Stimulated activated CD4-positive, alpha-beta T cell treated with anti-CD3 and anti-CD28 coated beads, TNF-alpha, amount 100 ng/mL, for 4 hours (primary cell): ENCODE data around the gene MAP2.

Experiments
- DNase-seq, 3 experiments: peaks; one replicate each; pipeline ENCODE4 v3.0.0-alpha.2; 2020; ENCODE audit warnings: low read depth in 3 of 3

MAP2 gene

GRCh38 chr2:209529579-209529978, 105.7 kb downstream of the MAP2 start:
- no peak for DNase-seq

- no peak for DNase-seq
Observed at GRCh38 chr2:209532321-209532720, 108.5 kb downstream of the MAP2 start.

- no peak for DNase-seq
Observed at GRCh38 chr2:209533391-209533790, 109.5 kb downstream of the MAP2 start.

- DNase-seq = no peak
Observed at GRCh38 chr2:209534228-209534627, 110.4 kb downstream of the MAP2 start.

- no peak for DNase-seq
Observed at GRCh38 chr2:209536363-209536762, 112.5 kb downstream of the MAP2 start.

- DNase-seq = no peak
Observed at GRCh38 chr2:209547726-209548125, 123.9 kb downstream of the MAP2 start.

GRCh38 chr2:209549589-209549988, 125.7 kb downstream of the MAP2 start:
- DNase-seq = no peak

GRCh38 chr2:209553913-209554312, 130.1 kb downstream of the MAP2 start:
- DNase-seq = no peak

GRCh38 chr2:209556354-209556961, 132.6 kb downstream of the MAP2 start:
- DNase-seq = no peak

GRCh38 chr2:209560911-209561310, 137.1 kb downstream of the MAP2 start:
- DNase-seq = no peak

GRCh38 chr2:209563453-209563852, 139.6 kb downstream of the MAP2 start:
- no peak for DNase-seq

- no peak for DNase-seq
Observed at GRCh38 chr2:209564816-209565215, 141.0 kb downstream of the MAP2 start.

GRCh38 chr2:209565896-209566582, 142.2 kb downstream of the MAP2 start:
- DNase-seq = no peak

- no peak for DNase-seq
Observed at GRCh38 chr2:209570194-209570593, 146.3 kb downstream of the MAP2 start.

GRCh38 chr2:209574515-209574914, 150.7 kb downstream of the MAP2 start:
- no peak for DNase-seq

GRCh38 chr2:209577376-209578357, 153.8 kb downstream of the MAP2 start:
- no peak for DNase-seq

GRCh38 chr2:209578394-209579001, 154.7 kb downstream of the MAP2 start:
- no peak for DNase-seq

GRCh38 chr2:209579230-209579749, 155.4 kb downstream of the MAP2 start:
- no peak for DNase-seq

GRCh38 chr2:209581040-209581439, 157.2 kb downstream of the MAP2 start:
- DNase-seq = no peak

- DNase-seq = no peak
Observed at GRCh38 chr2:209582281-209582680, 158.4 kb downstream of the MAP2 start.

GRCh38 chr2:209584472-209584871, 160.6 kb downstream of the MAP2 start:
- DNase-seq = no peak

GRCh38 chr2:209584915-209585314, 161.1 kb downstream of the MAP2 start:
- DNase-seq = no peak
